ENCODE data around the gene RBM28. TPM values are rescaled to one million over a fixed set of nuclear protein-coding genes. Genes with fewer than 3 reads are reported as not detected.

The RBM28 gene
- total RNA-seq, 1 donor from 2014 or later = 6.7 TPM

DNA sequence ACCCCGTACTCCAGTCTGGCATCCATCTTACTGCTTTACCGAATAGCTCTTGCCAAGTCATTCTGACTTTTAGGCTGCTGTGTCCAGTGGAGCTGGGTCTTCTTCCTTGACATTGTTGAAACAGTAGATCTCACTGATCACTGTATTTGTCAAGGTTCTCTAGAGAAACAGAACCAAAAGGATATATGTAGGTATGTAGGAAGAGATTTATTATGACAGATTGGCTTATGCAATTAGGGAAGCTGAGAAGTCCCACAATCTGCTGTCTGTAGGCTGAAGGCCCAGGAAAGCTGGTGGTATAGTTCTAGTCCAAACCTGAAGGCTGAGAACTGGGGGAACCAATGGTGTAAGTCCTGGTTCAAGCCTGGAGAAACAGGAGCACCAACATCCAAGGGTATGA is 29.9 kb upstream of the RBM28 start:
- no peak for DNase-seq (ENCODE audit: low spot score)

DNA sequence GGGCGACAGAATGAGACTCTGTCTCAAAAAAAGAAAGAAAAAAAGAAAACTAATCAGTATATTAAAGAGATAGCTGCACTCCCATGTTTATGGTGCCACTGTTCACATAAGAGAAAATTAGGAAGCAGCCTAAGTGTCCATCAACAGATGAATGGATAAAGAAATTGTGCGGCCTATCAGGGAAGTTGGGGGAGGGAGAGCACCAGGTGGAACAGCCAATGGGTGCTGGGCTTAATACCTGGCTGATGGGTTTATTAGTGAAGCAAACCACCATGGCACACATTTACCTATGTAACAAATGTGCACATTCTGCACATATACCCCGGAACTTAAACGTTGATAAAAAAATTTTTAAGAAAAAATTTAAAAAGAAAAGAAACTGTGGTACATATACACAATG is 26.8 kb upstream of the RBM28 start:
- no peak for DNase-seq (ENCODE audit: low spot score)

GRCh38 chr7:128366986-128367385 is 23.3 kb upstream of the RBM28 start:
- no peak for DNase-seq (ENCODE audit: low spot score)

DNA sequence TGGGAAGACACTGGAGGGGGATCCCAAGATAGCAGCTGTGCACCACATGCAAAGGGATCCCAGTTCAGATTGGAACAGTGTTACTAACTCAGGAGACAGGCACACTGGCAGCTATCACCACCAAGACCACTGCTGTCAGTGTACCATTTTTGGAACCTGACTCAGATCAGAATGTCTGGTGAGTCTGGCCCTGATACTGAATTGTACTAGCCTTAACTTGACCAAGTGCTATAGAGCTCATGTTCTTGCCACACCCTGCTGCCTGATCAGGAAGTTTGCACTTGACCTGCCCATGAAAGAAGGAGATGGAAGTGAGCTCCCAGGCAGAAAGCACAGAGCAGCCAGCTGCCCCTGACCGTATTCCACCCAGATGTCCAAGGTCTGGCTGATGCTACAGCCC is 22.6 kb upstream of the RBM28 start:
- no peak for DNase-seq (ENCODE audit: low spot score)

DNA sequence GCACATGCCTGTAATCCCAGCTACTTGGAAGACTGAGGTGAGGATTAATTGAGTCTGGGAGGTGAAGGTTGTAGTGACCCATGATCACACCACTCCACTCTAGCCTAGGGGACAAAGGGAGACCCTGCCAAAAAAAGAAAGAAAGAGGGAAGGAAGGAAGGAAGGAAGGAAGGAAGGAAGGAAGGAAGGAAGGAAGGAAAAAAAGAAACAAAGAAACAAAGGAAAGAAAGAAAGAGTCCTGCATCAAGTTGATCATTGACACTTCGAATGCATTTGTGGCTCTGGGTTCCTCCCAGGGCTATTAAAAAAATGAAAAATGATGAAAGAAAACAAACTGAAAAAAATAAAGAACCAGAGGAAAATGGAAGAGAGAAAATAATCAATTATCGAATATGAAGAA is 21.7 kb upstream of the RBM28 start:
- DNase-seq (ENCODE audit: low spot score) = no peak

- no peak for DNase-seq (ENCODE audit: low spot score)
Measured at GRCh38 chr7:128364166-128364870, 20.6 kb upstream of the RBM28 start.

- DNase-seq (ENCODE audit: low spot score) = no peak
Measured at GRCh38 chr7:128363261-128363721, 19.6 kb upstream of the RBM28 start.

- DNase-seq (ENCODE audit: low spot score) = no peak
Measured at GRCh38 chr7:128362670-128363069, 19.0 kb upstream of the RBM28 start.

DNA sequence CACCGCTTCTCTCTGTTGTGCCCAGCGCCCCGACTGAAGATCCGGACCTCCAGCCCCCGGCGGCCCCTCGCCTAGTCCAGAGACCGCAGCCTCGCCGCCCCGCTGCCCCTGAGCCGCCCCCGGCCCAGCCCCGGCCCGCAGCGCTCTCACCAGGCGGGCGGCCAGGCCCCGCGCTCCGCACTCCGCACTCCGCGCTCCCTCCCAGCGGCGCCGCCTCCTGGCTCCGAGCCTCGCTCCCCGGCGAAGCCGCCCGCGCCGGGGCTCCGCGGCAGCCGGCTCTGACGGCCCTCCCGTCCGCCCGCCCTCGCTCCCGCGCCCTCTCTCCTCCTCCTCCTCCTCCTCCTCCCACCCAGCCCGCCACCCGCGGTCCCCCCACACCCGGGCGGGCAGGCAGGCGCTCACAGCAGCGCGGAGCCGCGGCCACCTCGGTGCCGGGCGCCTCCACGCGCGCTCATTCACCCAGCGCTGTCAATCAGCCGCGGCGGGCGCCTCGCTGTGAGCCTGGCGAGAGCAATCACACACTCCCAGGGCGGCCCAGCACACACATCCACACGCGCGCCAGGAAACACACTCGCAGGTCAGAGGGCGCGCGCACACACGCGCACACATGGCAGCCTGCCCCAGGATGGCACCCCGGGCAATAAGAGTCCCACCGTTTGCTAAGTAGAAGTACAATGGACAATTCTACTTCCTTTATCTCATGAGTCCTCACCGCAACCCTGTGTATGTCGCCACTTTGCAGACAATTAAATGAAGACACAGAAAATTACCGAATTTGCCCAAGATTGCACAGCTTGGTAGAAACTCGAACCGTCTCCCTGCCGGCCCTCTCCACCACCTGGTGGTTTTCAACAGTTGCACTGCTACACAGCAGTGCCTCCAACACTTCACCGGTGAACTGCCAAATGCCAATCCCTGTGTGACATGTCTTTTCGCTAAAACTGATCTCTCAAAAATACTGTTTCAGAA is 18.0 kb upstream of the RBM28 start, which contains the start of gene PRRT4:
PRRT4 (minus strand) TSS at position 280 of the 969 bp plus-strand sequence.
- DNase-seq (ENCODE audit: low spot score) = peak; percentile 50

DNA sequence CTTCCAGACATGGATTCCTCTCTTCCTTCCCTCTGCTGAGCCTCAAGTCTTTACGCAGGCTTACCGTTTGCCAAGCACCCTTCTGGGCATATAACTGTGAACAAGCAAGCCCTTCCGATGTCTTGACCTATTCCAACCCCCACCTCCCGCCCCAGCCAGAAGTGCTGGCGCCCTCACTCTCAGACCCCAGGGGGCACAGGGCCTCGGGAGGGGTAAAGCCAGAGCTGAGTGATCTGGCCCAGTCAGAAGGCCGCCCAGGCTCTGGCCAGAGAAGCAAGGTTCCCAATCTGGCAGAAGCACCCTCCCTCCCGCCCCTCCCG is 16.6 kb upstream of the RBM28 start:
- DNase-seq (ENCODE audit: low spot score) = no peak

- DNase-seq (ENCODE audit: low spot score) = no peak
Measured at GRCh38 chr7:128359939-128360338, 16.2 kb upstream of the RBM28 start.

DNA sequence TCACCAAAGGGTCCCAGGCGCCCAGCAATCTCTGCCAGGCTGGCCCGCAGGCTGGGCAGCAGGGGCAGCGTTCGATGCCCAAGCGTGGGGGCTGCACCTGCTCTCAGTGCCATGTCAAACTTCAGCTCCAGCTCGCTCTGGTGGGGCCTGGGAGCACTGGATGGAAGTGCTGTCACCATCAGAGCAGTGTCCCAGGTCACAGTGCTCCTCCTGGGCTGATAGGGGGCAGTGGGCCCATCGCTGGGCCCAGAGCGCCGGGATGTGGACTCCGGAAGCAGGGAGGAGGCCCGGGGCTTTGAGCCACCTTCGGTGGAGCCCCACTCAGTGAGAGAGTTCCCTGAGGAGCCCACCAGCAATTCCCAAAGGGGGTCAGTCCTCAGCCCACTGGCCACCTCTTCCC is 15.6 kb upstream of the RBM28 start:
- DNase-seq (ENCODE audit: low spot score) = no peak

- no peak for DNase-seq (ENCODE audit: low spot score)
Measured at GRCh38 chr7:128358233-128358632, 14.5 kb upstream of the RBM28 start.

- peak; percentile 67 for DNase-seq (ENCODE audit: low spot score)
Measured at GRCh38 chr7:128357217-128357613, 13.5 kb upstream of the RBM28 start.

DNA sequence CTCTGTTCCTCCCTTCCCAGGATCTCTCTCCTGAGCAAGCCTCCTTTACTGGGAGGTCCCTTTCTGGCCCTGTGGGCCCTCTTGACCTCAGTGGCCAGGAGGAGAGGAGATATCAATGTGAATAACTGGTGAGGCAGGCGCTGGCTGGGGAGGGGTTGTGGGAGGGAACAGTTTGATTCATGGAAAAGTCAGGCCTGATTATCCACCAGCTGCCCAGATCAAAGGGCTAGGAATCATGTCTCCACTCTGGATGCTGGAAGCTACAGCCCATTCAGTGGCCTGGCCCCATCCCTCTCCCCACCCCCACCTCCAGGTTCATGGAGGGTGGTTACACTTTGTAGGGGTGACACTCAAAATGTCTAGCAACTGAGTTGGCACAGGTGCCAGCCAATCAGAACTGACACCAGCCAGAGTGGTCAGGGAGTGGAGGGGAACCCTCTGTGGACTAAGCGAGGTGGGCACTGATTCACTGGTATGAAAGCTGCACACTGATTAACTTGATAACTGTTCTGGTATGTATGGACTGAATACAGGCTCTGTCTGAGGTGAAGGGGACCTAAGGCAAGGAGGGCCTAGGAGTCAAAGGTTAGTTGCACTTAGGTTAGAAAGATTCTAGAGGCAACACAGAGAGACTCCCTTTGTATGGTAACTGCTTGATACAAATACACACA is 13.0 kb upstream of the RBM28 start:
- DNase-seq (ENCODE audit: low spot score) = peak; percentile 63

DNA sequence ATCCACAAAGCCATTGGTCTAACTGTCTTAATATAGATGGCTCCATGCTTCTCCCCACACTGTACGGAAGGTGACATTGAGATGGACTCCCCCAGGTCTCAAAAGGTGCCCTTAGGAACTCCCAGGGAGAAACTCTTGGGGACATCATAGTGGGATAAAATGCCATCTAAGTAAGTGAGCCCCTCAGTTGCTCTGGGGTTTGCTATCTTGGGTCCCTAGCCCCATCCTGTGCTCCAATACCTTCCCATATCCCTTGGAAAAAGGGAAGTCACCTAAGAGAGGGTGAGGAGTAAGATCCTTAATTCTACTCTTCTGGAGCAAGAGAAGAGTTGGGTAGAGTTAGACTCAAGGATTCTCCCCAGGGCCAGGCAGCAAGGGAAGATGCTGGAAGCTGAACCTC is 9.9 kb upstream of the RBM28 start:
- no peak for DNase-seq (ENCODE audit: low spot score)

DNA sequence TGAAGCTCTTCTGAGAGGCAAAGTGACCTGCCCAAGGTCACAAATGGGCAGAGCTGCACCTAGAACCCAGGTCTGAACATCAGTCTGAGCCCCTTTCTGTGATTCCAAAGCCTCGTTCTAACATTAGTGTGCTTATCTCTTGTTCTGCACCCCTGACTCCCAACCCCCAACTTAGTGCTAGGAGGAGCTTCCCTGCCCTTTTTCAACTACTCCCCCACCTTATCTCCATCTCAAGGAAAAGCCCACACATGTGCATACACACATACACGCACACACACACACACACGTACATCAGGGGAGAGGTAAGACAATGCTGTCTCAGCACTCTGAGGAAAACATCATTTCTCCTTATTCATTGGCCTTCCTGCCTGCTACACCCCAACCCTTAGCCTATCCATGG is 9.5 kb upstream of the RBM28 start:
- no peak for DNase-seq (ENCODE audit: low spot score)

- no peak for DNase-seq (ENCODE audit: low spot score)
Measured at GRCh38 chr7:128352636-128353035, 8.9 kb upstream of the RBM28 start.

GRCh38 chr7:128352153-128352537 is 8.4 kb upstream of the RBM28 start:
- peak; percentile 31 for DNase-seq (ENCODE audit: low spot score)

GRCh38 chr7:128351296-128352152 is 7.8 kb upstream of the RBM28 start:
- no peak for DNase-seq (ENCODE audit: low spot score)

- DNase-seq (ENCODE audit: low spot score) = no peak
Measured at GRCh38 chr7:128350708-128351295, 7.1 kb upstream of the RBM28 start.

All from umbilical cord (tissue), 2 donors.